HG02852 (cell line): Measurements from ENCODE around the gene SLC25A38.

Source experiments
- ATAC-seq: cut with Tn5 transposase; IDR thresholded peaks from one replicate; pipeline ENCODE4 v1.9.1; 2021; ENCODE audit warnings: mild to moderate bottlenecking, moderate library complexity; ENCODE audit not compliant: unreplicated experiment

Gene SLC25A38

GRCh38 chr3:39432342-39432741 lies 49.2 kb downstream of the SLC25A38 start:
- ATAC-seq = no peak

- ATAC-seq = no peak
Measured at GRCh38 chr3:39433642-39434041, 50.5 kb downstream of the SLC25A38 start.

GRCh38 chr3:39434574-39434973 lies 51.4 kb downstream of the SLC25A38 start:
- no peak for ATAC-seq

- no peak for ATAC-seq
Measured at GRCh38 chr3:39435006-39435748, 52.0 kb downstream of the SLC25A38 start.

- no peak for ATAC-seq
Measured at GRCh38 chr3:39438880-39439279, 55.7 kb downstream of the SLC25A38 start.

- no peak for ATAC-seq
Measured at GRCh38 chr3:39440316-39440715, 57.1 kb downstream of the SLC25A38 start.

- no peak for ATAC-seq
Measured at GRCh38 chr3:39443530-39443929, 60.4 kb downstream of the SLC25A38 start.

- no peak for ATAC-seq
Measured at GRCh38 chr3:39445927-39446326, 62.8 kb downstream of the SLC25A38 start.

- no peak for ATAC-seq
Measured at GRCh38 chr3:39446444-39446843, 63.3 kb downstream of the SLC25A38 start.
